Esophagus muscularis mucosa (tissue), 4 donors: Measurements from ENCODE around the gene TUBA1A.

ENCODE experiments used
- CTCF ChIP-seq, 3 experiments: fragments of 200-600 bp in 2 of 3; fragments of 450-650 bp in 1 of 3; sonication (generic) in 2 of 3; IDR thresholded peaks; one replicate each; pipeline ENCODE4 v1.5.1; 2017 to 2019; ENCODE audit warnings: antibody characterized with exemption in 3 of 3, mild to moderate bottlenecking in 2 of 3, moderate library complexity in 1 of 3
- EP300 ChIP-seq: sonication (generic); formaldehyde crosslinking; IDR thresholded peaks from one replicate; pipeline ENCODE4 v1.6.1; 2017; ENCODE audit warnings: antibody characterized with exemption
- POLR2A ChIP-seq: fragments of 450-650 bp; IDR thresholded peaks from one replicate; pipeline ENCODE4 v1.6.1; 2017; ENCODE audit warnings: antibody characterized with exemption, moderate library complexity, mild to moderate bottlenecking, low read depth
- POLR2AphosphoS5 ChIP-seq, 2 donors: sonication (generic); formaldehyde crosslinking; IDR thresholded peaks; one replicate each; pipeline ENCODE4 v1.6.1; 2017; ENCODE audit warnings: antibody characterized with exemption in 2 of 2

DNA sequence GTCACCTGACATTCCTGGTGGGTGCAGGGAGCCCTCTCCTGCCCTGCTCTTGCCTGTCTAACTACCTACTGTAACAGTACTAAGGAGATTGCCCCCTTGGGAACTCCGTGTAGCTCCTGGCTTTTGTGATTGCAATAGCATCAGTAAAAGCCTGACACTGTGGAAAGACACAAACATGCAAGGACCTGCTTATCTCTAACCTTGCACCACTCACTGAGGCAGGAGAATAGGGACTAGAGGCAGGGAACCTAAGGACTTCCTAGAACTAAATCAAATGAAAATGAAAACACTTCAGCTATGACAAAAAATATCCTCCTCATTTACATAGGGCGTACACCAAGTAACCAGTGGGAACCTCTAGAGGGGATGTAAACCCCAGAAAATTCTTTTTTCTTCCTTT, 28.5 kb downstream of the TUBA1A start:
- TF ChIP-seq CTCF (IDR thresholded peaks at IDR 0.05): no peak
- TF ChIP-seq POLR2AphosphoS5 (IDR thresholded peaks at IDR 0.05): no peak
- no peak for TF ChIP-seq EP300
- TF ChIP-seq POLR2A: no peak
